OCI-LY7 (cell line): ENCODE measurements around the gene LVRN. TPM values are rescaled to one million over a fixed set of nuclear protein-coding genes. Genes with fewer than 3 reads are reported as not detected.
"Not testable (repeated sequence)": the region's sequence is repeated elsewhere in the genome, so short reads cannot be mapped to it uniquely, and the experiment has no call there.

Experiments used
- BruUV-seq: library from RNA; stranded (reverse); fragments of 400-500 nt; replicated peaks from 2 replicates; lab custom pipeline; 2021; lab: Mats Ljungman, UMichigan
- CTCF ChIA-PET: fragments of 300-600 bp; sonication (Branson Sonifier 250); formaldehyde crosslinking; loops from one replicate; lab custom pipeline; 2022; ENCODE audit warnings: antibody characterized with exemption; ENCODE audit not compliant: unreplicated experiment; lab: Charles Lee
- POLR2A ChIA-PET: fragments of 300-600 bp; sonication (Branson Sonifier 250); formaldehyde crosslinking; loops from one replicate; lab custom pipeline; 2022; ENCODE audit warnings: antibody characterized with exemption; lab: Charles Lee
- DNase-seq: peaks from one replicate; pipeline ENCODE4 v3.0.0-alpha.2; 2015; ENCODE audit warnings: low spot score
- H2AFZ ChIP-seq: fragments of 200-600 bp; sonication (generic), shearing (Covaris generic); 2 replicates; pipeline ENCODE4 v1.6.1; 2014; ENCODE audit warnings: mild to moderate bottlenecking, antibody characterized with exemption, low read length, moderate library complexity
- H3K27ac ChIP-seq: fragments of 200-600 bp; sonication (generic); 2 replicates; pipeline ENCODE4 v1.5.1; 2014; ENCODE audit warnings: mixed run types, low read depth, mild to moderate bottlenecking, moderate library complexity, low read length, inconsistent platforms; ENCODE audit not compliant: poor library complexity, severe bottlenecking
- H3K36me3 ChIP-seq: fragments of 200-600 bp; sonication (generic); 2 replicates; pipeline ENCODE4 v1.6.1; 2014; ENCODE audit warnings: mild to moderate bottlenecking, antibody characterized with exemption, low read length, moderate library complexity, mixed read lengths; ENCODE audit not compliant: insufficient read depth
- H3K4me1 ChIP-seq: fragments of 200-600 bp; sonication (generic); 2 replicates; pipeline ENCODE4 v1.5.1; 2014; ENCODE audit warnings: mild to moderate bottlenecking, low read length; ENCODE audit not compliant: insufficient read depth, poor library complexity, severe bottlenecking
- H3K4me2 ChIP-seq: fragments of 200-600 bp; sonication (generic); 2 replicates; pipeline ENCODE4 v1.6.1; 2014; ENCODE audit warnings: mild to moderate bottlenecking, low read length
- H3K4me3 ChIP-seq: fragments of 200-600 bp; sonication (generic); 2 replicates; pipeline ENCODE4 v1.5.1; 2014; ENCODE audit warnings: mild to moderate bottlenecking, low read depth, low read length; ENCODE audit not compliant: poor library complexity, severe bottlenecking
- H3K79me2 ChIP-seq: fragments of 200-600 bp; sonication (generic); 2 replicates; pipeline ENCODE4 v1.6.1; 2016; ENCODE audit warnings: low read depth, mild to moderate bottlenecking, low read length, moderate library complexity, mixed read lengths; ENCODE audit not compliant: insufficient read depth
- H3K9me2 ChIP-seq: fragments of 200-600 bp; sonication (generic); 2 replicates; pipeline ENCODE4 v1.6.1; 2016; ENCODE audit warnings: mild to moderate bottlenecking, low read length, mixed read lengths; ENCODE audit not compliant: insufficient read depth
- H3K9me3 ChIP-seq: fragments of 200-600 bp; sonication (generic); 2 replicates; pipeline ENCODE4 v1.6.1; 2014; ENCODE audit warnings: mild to moderate bottlenecking, mixed run types, low read length, mixed read lengths
- H4K20me1 ChIP-seq: fragments of 200-600 bp; sonication (generic); 2 replicates; pipeline ENCODE4 v1.6.1; 2014; ENCODE audit warnings: mild to moderate bottlenecking, antibody characterized with exemption, low read length, moderate library complexity, mixed read lengths; ENCODE audit not compliant: insufficient read depth
- EZH2phosphoT487 ChIP-seq: fragments of 200-600 bp; sonication (generic); IDR thresholded peaks from 2 replicates; pipeline ENCODE4 v1.6.1; 2018; ENCODE audit warnings: low read depth, borderline replicate concordance, mild to moderate bottlenecking, mixed run types, antibody characterized with exemption, low read length, moderate library complexity, mixed read lengths
- intact Hi-C: fragments of 100-400 bp; cut with micrococcal nuclease; formaldehyde crosslinking; loops from one replicate; pipeline ENCODE4 v1.10.0; 2022; ENCODE audit not compliant: unreplicated experiment
- total RNA-seq, 2 experiments: library from RNA; depleted of rRNA in 1 of 2; stranded (reverse); fragments of >200 nt in 1 of 2; shearing (Covaris generic) in 1 of 2; gene quantifications; 2 replicates each; pipeline ENCODE4 v1.2.3, GENCODE V29; 2014 to 2022
- TF ChIP-seq, protein P1 (sequence below): fragments of 200-600 bp; sonication (generic); conservative IDR thresholded peaks from 2 replicates; pipeline ENCODE4 v1.5.1; 2014; ENCODE audit warnings: mild to moderate bottlenecking, antibody characterized with exemption, low read length, moderate library complexity, mixed read lengths

LVRN gene
- total RNA-seq, 2 experiments from 2014 or later = not detected

DNA sequence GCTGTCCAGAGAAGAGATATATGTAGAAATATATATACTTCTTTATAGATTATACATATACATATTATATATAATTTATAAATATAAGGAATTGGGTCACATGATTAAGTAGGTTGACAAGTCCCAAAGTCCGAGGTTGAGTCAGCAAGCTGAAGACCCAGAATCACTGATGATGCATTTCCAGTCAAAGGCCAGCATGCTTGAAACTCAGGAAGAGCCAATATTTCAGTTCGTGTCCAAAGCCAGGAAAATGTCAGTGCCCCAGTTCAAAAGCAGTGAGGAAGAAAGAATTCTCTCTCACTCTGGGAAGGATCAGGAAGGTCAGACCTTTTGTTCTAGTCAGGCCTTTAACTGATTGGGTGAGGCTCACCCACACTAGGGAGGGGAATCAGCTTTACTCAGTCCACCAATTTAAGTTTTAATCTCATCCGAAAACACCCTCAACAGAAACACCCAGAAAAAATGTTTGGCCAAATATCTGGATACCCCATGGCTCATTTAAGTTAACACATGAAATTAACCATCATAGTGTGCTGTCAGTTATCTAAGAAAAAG, 42.0 kb upstream of the LVRN start:
- no peaks in the 10 kb centered on the region for H3K9me2 ChIP-seq
- BruUV-seq = no TSS peak
- no peak overlapping the region for H3K4me3 ChIP-seq
- H3K79me2 ChIP-seq = no peaks in the 10 kb centered on the region
- H3K36me3 ChIP-seq = no peaks in the 10 kb centered on the region
- intact Hi-C loops = no loop called here
- no peak overlapping the region for H3K4me2 ChIP-seq
- CTCF ChIA-PET = no interaction called here
- no peaks in the 10 kb centered on the region for H3K9me3 ChIP-seq
- H3K27ac ChIP-seq = no peak overlapping the region
- POLR2A ChIA-PET = interaction anchor here (0.6 to 0.7 kb wide), 2 partner anchors 178 to 663 kb away, joined by 3 to 4 read pairs; no protein-coding TSS in a partner anchor
- H3K4me1 ChIP-seq = no peaks in the 10 kb centered on the region
- DNase-seq = no peak
- no peak for TF ChIP-seq EZH2phosphoT487
- TF ChIP-seq, protein P1, sequence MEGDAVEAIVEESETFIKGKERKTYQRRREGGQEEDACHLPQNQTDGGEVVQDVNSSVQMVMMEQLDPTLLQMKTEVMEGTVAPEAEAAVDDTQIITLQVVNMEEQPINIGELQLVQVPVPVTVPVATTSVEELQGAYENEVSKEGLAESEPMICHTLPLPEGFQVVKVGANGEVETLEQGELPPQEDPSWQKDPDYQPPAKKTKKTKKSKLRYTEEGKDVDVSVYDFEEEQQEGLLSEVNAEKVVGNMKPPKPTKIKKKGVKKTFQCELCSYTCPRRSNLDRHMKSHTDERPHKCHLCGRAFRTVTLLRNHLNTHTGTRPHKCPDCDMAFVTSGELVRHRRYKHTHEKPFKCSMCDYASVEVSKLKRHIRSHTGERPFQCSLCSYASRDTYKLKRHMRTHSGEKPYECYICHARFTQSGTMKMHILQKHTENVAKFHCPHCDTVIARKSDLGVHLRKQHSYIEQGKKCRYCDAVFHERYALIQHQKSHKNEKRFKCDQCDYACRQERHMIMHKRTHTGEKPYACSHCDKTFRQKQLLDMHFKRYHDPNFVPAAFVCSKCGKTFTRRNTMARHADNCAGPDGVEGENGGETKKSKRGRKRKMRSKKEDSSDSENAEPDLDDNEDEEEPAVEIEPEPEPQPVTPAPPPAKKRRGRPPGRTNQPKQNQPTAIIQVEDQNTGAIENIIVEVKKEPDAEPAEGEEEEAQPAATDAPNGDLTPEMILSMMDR = no peak
- no peak overlapping the region for H2AFZ ChIP-seq
- no peaks in the 10 kb centered on the region for H4K20me1 ChIP-seq

DNA sequence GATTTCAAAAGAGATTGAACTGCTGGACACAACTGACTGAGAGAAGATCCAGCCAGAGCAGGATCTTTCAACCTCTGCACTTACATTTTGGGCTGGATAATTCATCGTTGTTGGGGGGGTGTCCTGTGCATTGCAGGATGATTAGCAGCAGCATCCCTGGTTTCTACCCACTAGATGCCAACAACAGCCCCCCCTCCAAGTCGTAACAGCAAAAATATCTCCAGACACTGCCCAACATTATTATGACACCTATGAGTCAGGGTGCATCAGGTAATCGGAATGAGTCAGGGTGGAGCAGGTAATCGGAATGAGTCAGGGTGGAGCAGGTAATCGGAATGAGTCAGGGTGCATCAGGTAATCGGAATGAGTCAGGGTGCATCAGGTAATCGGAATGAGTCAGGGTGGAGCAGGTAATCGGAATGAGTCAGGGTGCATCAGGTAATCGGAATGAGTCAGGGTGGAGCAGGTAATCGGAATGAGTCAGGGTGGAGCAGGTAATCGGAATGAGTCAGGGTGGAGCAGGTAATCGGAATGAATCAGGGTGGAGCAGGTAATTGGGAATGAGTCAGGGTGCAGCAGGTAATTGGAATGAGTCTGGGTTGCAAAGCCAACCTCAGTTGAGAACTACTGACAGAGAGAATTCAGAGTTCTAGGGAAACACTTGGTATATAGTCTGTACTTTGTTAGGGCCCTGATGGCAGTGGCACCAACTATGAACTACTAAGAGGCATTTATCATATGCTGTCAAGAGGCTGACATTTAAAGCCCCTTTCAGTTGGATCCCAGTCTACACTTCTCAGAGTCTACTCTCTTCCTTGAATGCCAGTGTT, 33.5 kb upstream of the LVRN start:
- CTCF ChIA-PET, H3K79me2 ChIP-seq, intact Hi-C loops, H4K20me1 ChIP-seq, H3K9me3 ChIP-seq, POLR2A ChIA-PET, H3K36me3 ChIP-seq, H3K4me3 ChIP-seq, H3K4me1 ChIP-seq, H2AFZ ChIP-seq, BruUV-seq, H3K27ac ChIP-seq, DNase-seq, H3K4me2 ChIP-seq, H3K9me2 ChIP-seq: not testable (repeated sequence)

DNA sequence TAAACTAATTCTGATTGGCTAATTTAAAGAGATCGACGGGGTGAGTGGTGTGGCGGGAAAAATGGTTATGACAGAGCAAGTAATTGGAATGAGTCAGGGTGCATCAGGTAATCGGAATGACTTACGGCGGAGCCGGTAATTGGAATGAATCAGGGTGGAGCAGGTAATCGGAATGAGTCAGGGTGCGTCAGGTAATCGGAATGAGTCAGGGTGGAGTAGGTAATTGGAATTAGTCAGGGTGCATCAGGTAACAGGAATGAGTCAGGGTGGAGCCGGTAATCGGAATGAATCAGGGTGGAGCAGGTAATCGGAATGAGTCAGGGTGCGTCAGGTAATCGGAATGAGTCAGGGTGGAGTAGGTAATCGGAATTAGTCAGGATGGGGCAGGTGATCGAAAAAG, 32.1 kb upstream of the LVRN start:
- H3K4me2 ChIP-seq, CTCF ChIA-PET, H3K4me3 ChIP-seq, H3K79me2 ChIP-seq, H3K27ac ChIP-seq, POLR2A ChIA-PET, H3K36me3 ChIP-seq, intact Hi-C loops, H2AFZ ChIP-seq, BruUV-seq, H4K20me1 ChIP-seq, H3K9me3 ChIP-seq, H3K4me1 ChIP-seq, DNase-seq, H3K9me2 ChIP-seq: not testable (repeated sequence)
